Measurements from ENCODE around the gene LRRC8B.

The LRRC8B gene

DNA sequence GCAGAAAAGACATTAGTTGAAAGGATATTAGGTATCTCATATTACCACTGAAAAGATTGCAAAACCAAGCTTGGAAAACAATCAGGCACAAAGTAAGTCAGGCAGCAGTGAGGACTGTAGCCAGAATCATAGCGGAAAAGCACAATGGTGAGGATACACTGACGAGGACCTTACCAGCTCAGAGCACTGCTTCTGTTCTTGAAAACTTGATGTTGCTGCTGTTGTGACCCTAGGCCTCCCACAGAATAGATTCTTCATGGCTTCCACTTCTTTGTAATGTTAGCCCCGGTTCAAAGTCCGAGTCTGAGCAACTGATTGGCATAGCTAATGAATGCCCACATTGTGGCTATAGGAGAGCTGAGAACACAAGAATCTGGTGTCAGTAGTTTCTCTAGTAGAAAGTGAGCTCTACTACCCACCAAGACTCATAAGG, 63.1 kb downstream of the LRRC8B start:
- Histone ChIP-seq H3K27ac (ENCODE audit: low read depth, low read length) (no peak overlapping the region), H3K36me3 (ENCODE audit: low read length) (no peaks in the 10 kb centered on the region), H3K27me3 (ENCODE audit: low read length) (no peaks in the 10 kb centered on the region), H3K79me2 (ENCODE audit: insufficient read depth, low read length) (no peaks in the 10 kb centered on the region), H4K20me1 (ENCODE audit: low read depth, low read length) (no peaks in the 10 kb centered on the region), H3K9me2 (replicated peaks; ENCODE audit: insufficient read depth, low read length) (no peaks in the 10 kb centered on the region), H3K4me3 (ENCODE audit: insufficient read depth, low read length, poor library complexity, severe bottlenecking) (no peak overlapping the region), H3K9ac (ENCODE audit: low read length) (no peak overlapping the region), H3K4me2 (ENCODE audit: low read depth, low read length, poor library complexity, severe bottlenecking) (no peak overlapping the region), H3K9me3 (ENCODE audit: insufficient read depth, low read length) (no peaks in the 10 kb centered on the region), H3F3A (ENCODE audit: insufficient read depth) (no peaks in the 10 kb centered on the region), H2AFZ (ENCODE audit: low read depth, low read length, severe bottlenecking) (no peak overlapping the region)
- TF ChIP-seq EZH2phosphoT487 (conservative IDR thresholded peaks at IDR 0.05; ENCODE audit: low read length), result no peak
- TF ChIP-seq, protein P1, sequence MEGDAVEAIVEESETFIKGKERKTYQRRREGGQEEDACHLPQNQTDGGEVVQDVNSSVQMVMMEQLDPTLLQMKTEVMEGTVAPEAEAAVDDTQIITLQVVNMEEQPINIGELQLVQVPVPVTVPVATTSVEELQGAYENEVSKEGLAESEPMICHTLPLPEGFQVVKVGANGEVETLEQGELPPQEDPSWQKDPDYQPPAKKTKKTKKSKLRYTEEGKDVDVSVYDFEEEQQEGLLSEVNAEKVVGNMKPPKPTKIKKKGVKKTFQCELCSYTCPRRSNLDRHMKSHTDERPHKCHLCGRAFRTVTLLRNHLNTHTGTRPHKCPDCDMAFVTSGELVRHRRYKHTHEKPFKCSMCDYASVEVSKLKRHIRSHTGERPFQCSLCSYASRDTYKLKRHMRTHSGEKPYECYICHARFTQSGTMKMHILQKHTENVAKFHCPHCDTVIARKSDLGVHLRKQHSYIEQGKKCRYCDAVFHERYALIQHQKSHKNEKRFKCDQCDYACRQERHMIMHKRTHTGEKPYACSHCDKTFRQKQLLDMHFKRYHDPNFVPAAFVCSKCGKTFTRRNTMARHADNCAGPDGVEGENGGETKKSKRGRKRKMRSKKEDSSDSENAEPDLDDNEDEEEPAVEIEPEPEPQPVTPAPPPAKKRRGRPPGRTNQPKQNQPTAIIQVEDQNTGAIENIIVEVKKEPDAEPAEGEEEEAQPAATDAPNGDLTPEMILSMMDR (IDR thresholded peaks at IDR 0.05; ENCODE audit: insufficient read depth, low read length, poor library complexity, severe bottlenecking), result no peak

DNA sequence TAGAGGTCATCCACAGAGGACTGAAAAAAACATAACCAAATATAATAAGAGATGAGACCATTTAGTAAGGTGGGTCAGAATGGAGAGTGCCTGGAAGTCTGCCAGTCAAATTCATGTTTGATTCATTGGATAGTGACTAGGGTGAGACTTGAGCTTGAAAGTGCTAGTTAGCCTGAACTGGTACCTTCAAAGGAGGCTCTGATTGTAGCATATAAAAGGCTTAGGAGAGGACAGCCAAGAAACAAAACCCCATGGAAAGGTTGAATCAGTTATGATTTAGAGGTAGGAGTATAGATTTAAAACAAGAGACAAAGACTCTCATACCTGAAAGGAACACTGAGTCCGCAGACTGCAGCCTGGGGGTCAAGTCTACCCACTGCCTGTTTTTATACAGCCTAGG, 63.9 kb downstream of the LRRC8B start:
- Histone ChIP-seq H3K9me2 (replicated peaks; ENCODE audit: insufficient read depth, low read length) (no peaks in the 10 kb centered on the region), H3K27me3 (ENCODE audit: low read length) (no peaks in the 10 kb centered on the region), H3K4me2 (ENCODE audit: low read depth, low read length, poor library complexity, severe bottlenecking) (no peak overlapping the region), H4K20me1 (ENCODE audit: low read depth, low read length) (no peaks in the 10 kb centered on the region), H3K36me3 (ENCODE audit: low read length) (no peaks in the 10 kb centered on the region), H3K4me3 (ENCODE audit: insufficient read depth, low read length, poor library complexity, severe bottlenecking) (no peak overlapping the region), H3K9me3 (ENCODE audit: insufficient read depth, low read length) (no peaks in the 10 kb centered on the region), H3K9ac (ENCODE audit: low read length) (no peak overlapping the region), H2AFZ (ENCODE audit: low read depth, low read length, severe bottlenecking) (no peak overlapping the region), H3K27ac (ENCODE audit: low read depth, low read length) (no peak overlapping the region), H3K79me2 (ENCODE audit: insufficient read depth, low read length) (no peaks in the 10 kb centered on the region), H3F3A (ENCODE audit: insufficient read depth) (no peaks in the 10 kb centered on the region)
- TF ChIP-seq, protein P1 (IDR thresholded peaks at IDR 0.05; ENCODE audit: insufficient read depth, low read length, poor library complexity, severe bottlenecking), result no peak
- TF ChIP-seq EZH2phosphoT487 (conservative IDR thresholded peaks at IDR 0.05; ENCODE audit: low read length), result no peak

DNA sequence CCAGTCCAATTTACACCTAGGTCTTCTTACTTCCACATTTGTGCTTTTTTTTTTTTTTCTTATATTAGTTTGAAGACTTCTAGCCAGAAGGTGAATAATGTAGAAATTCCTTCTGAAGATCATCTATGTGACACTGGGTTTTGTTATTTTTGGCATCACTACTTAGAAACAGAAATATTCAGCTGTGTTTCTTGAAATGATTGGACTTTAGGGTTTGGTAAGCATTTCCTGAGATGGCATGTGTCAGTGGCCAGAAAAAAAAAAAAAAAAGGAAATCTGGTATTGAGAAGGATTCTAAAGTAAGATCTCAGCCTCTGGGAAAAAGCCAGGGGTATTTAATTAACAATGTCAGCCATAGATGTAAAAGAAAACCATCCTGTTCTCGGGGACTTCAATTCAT, 64.9 kb downstream of the LRRC8B start:
- H3K4me2 ChIP-seq (ENCODE audit: low read depth, low read length, poor library complexity, severe bottlenecking), result no peak overlapping the region
- no peaks in the 10 kb centered on the region for H3K9me3 ChIP-seq (ENCODE audit: insufficient read depth, low read length)
- H2AFZ ChIP-seq (ENCODE audit: low read depth, low read length, severe bottlenecking), result no peak overlapping the region
- no peaks in the 10 kb centered on the region for H3K27me3 ChIP-seq (ENCODE audit: low read length)
- H3K27ac ChIP-seq (ENCODE audit: low read depth, low read length), result no peak overlapping the region
- H4K20me1 ChIP-seq (ENCODE audit: low read depth, low read length), result no peaks in the 10 kb centered on the region
- no peak overlapping the region for H3K4me3 ChIP-seq (ENCODE audit: insufficient read depth, low read length, poor library complexity, severe bottlenecking)
- H3K9ac ChIP-seq (ENCODE audit: low read length), result no peak overlapping the region
- TF ChIP-seq, protein P1 (IDR thresholded peaks at IDR 0.05; ENCODE audit: insufficient read depth, low read length, poor library complexity, severe bottlenecking), result no peak
- TF ChIP-seq EZH2phosphoT487 (conservative IDR thresholded peaks at IDR 0.05; ENCODE audit: low read length), result no peak
- H3K79me2 ChIP-seq (ENCODE audit: insufficient read depth, low read length), result no peaks in the 10 kb centered on the region
- no peaks in the 10 kb centered on the region for H3K36me3 ChIP-seq (ENCODE audit: low read length)
- H3K9me2 ChIP-seq (replicated peaks; ENCODE audit: insufficient read depth, low read length), result no peaks in the 10 kb centered on the region
- no peaks in the 10 kb centered on the region for H3F3A ChIP-seq (ENCODE audit: insufficient read depth)

Data from SU-DHL-6 (cell line).